Activated naive CD4-positive, alpha-beta T cell treated with anti-CD3 and anti-CD28 coated beads, Interleukin-2, amount 10 ng/mL, durations not matched to agents 7 days and 5 days (primary cell): ENCODE results near the gene WSCD1.

Experiments used
- CTCF ChIA-PET: fragments of 350-600 bp; sonication (Branson Sonifier 250); formaldehyde crosslinking; loops from one replicate; lab custom pipeline; 2021; ENCODE audit warnings: antibody characterized with exemption; lab: Charles Lee
- DNase-seq: peaks from one replicate; pipeline ENCODE4 v3.0.0-alpha.2; 2020
- H3K27ac Mint-ChIP-seq: one replicate; pipeline ENCODE4 v1.8.0; 2021; ENCODE audit warnings: mild to moderate bottlenecking, moderate library complexity, mixed read lengths
- H3K27me3 Mint-ChIP-seq: one replicate; pipeline ENCODE4 v1.8.0; 2021; ENCODE audit warnings: mild to moderate bottlenecking, mixed read lengths
- H3K36me3 Mint-ChIP-seq: one replicate; pipeline ENCODE4 v1.8.0; 2021; ENCODE audit warnings: mixed read lengths
- H3K4me1 Mint-ChIP-seq: one replicate; pipeline ENCODE4 v1.8.0; 2021; ENCODE audit warnings: mixed read lengths
- H3K4me3 Mint-ChIP-seq: one replicate; pipeline ENCODE4 v1.8.0; 2021; ENCODE audit warnings: mild to moderate bottlenecking, moderate library complexity, mixed read lengths
- H3K9me3 Mint-ChIP-seq: one replicate; pipeline ENCODE4 v1.8.0; 2021; ENCODE audit warnings: mixed read lengths

WSCD1 gene

DNA sequence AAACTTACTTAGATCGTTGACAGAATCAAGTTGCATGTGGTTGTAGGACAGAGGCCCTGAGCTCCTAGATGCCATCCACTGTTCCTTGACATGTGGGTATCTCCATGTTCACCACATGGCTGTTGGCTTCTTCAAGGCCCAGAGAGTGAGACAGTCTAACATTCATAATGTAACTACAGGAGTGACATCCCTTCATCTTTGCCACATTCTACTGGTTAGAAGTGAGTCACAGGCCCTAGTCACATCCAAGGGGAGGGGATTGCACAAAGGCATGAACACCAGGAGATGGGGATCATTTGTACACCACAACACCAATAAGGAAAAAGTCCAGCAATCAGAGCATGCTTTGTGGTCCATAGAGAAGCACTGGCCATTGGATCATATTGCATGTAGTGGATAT lies 56.6 kb downstream of the WSCD1 start:
- Mint-ChIP-seq H3K4me3 (no peak overlapping the region), H3K27me3 (peaks cover 2% of the 10 kb centered on the region), H3K9me3 (peaks cover 12% of the 10 kb centered on the region), H3K36me3 (no peaks in the 10 kb centered on the region), H3K4me1 (no peaks in the 10 kb centered on the region), H3K27ac (no peak overlapping the region)
- CTCF ChIA-PET: no interaction called here
- no peak for DNase-seq

DNA sequence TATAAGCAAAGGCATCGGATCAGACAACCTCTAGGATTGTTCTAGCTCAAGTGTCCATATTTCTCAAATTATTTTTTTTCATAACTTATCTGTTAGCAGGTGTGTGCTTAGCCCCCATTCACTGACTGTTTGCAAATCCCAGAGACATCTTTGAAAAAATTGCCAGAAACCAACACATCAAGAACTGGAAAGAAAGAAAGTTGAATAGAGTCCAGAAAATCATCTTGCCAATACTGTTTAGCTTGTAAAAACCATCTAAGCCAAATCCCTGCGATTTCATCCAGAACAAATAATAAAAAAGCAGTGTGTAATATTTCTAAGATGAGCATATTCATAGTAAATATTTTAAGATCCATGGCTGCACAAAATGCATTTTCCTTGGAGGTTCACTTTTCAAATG lies 64.5 kb downstream of the WSCD1 start:
- no peak for DNase-seq
- H3K36me3 Mint-ChIP-seq: no peaks in the 10 kb centered on the region
- H3K4me1 Mint-ChIP-seq: no peaks in the 10 kb centered on the region
- no peak overlapping the region for H3K27ac Mint-ChIP-seq
- peaks cover 10% of the 10 kb centered on the region for H3K27me3 Mint-ChIP-seq
- CTCF ChIA-PET: no interaction called here
- no peaks in the 10 kb centered on the region for H3K9me3 Mint-ChIP-seq
- no peak overlapping the region for H3K4me3 Mint-ChIP-seq

DNA sequence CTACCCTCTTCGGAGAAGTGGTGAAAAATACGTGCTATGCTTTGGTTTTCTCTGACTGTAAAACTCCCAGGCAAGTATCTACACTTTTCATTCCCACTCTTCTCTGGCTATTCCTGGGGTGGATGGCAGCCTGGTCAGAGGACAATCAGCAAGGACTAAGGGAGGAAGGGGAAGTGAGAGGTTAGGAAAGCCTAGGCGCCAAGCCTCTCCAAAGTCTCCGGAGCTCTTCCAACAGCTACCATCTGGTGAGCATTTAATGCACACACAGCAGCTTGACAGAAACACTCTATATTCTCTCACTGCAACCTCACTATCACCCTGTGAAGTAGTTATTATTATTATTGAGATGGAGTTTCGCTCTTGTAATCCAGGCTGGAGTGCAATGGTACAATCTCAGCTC lies 65.1 kb downstream of the WSCD1 start:
- Mint-ChIP-seq H3K27ac (no peak overlapping the region), H3K27me3 (peaks cover 10% of the 10 kb centered on the region), H3K36me3 (no peaks in the 10 kb centered on the region), H3K4me1 (no peaks in the 10 kb centered on the region), H3K4me3 (no peak overlapping the region), H3K9me3 (no peaks in the 10 kb centered on the region)
- CTCF ChIA-PET: no interaction called here
- DNase-seq: no peak

DNA sequence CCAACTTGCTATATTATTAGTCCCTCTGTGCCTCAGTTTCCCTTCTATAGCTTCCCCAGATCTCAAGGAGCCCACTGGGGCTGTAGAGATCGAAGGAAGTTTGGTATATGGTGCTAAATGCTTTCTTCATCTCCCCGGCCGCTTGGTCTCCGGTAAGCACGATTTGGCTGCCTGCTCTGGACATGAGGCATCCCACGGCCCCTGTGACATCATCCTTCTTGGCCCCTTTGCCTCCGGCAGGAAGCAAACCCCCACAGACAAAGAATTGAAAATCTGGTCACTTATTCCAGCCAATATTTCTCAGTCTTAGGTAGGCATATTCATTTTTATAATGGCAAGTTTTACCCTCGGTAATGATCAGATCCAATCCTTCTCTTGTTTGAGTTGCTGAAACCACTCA lies 65.8 kb downstream of the WSCD1 start:
- DNase-seq: no peak
- Mint-ChIP-seq H3K9me3 (no peaks in the 10 kb centered on the region), H3K36me3 (no peaks in the 10 kb centered on the region), H3K27ac (no peak overlapping the region), H3K27me3 (peaks cover 10% of the 10 kb centered on the region), H3K4me3 (no peak overlapping the region), H3K4me1 (no peaks in the 10 kb centered on the region)
- CTCF ChIA-PET: no interaction called here

DNA sequence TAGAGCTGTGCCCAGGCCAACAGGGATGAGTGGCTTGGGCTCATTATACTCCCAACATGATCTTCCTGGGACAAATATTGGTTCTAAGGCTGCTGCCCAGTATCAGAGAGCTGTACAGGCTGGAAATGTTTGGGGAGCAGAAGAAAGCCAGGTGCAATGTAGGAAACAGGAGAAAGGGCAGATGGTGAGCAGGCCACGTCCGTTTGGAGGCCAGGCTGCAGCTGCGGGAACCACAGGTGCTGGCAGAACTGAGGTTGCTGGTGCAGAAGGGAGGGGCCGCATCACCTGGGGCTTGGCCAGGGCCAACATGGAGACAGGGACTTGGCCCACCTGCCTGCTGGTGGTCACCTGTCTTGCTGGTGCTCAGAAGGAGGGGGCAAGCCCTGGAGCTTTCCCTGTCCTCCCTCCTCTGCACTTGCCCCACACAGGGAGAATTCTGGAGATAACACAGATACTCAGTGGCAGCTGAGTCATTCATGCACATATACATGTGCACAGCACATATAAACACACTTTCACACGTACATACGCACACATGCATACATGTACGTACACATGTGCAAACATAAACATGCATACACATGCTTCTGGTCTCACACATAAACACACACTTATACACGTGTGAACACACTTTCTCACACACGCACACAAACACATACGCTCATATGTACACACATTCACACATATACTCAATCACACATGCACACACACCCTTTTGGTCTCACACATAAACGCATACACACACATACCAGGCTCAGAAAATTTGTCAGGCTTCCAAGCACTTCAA lies 67.7 kb downstream of the WSCD1 start:
- no peak overlapping the region for H3K4me3 Mint-ChIP-seq
- no peaks in the 10 kb centered on the region for H3K9me3 Mint-ChIP-seq
- no peaks in the 10 kb centered on the region for H3K36me3 Mint-ChIP-seq
- H3K27me3 Mint-ChIP-seq: peaks cover 4% of the 10 kb centered on the region
- CTCF ChIA-PET: no interaction called here
- no peak overlapping the region for H3K27ac Mint-ChIP-seq
- DNase-seq: no peak
- no peaks in the 10 kb centered on the region for H3K4me1 Mint-ChIP-seq

DNA sequence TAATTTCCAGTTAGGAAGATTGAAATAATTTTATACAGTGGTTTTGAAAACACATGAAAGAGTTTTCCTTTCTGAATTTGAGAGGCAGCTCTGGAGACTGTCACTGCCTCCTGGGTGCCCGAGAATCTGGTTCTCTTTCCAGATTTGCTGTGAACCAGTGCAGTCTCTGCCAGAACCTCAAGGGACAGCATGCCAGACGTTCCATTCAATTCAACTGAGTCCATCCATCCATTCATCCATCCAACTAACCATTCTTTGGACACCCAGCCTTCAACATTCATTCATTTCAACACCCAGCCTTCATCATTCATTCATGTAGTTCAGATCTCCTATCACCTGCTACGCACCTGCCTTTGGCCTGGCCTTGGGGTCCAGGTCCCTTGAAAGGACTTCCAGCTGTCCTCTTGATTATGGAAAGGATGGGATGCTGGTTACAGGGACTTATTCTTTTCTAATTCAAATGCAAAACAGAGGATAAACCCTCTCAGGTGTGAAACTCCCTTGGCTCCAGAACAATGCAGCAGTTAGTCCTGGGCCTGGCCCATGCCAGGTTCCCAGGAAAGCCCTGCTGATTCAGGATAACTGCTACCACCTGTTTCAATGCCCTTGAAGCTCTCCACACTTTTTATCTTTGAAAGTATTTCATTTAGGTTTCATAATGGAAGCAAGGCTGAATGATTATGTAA lies 68.7 kb downstream of the WSCD1 start:
- Mint-ChIP-seq H3K27me3 (peaks cover 4% of the 10 kb centered on the region), H3K4me3 (no peak overlapping the region), H3K4me1 (no peaks in the 10 kb centered on the region), H3K27ac (no peak overlapping the region), H3K36me3 (no peaks in the 10 kb centered on the region), H3K9me3 (no peaks in the 10 kb centered on the region)
- DNase-seq: no peak
- CTCF ChIA-PET: no interaction called here

DNA sequence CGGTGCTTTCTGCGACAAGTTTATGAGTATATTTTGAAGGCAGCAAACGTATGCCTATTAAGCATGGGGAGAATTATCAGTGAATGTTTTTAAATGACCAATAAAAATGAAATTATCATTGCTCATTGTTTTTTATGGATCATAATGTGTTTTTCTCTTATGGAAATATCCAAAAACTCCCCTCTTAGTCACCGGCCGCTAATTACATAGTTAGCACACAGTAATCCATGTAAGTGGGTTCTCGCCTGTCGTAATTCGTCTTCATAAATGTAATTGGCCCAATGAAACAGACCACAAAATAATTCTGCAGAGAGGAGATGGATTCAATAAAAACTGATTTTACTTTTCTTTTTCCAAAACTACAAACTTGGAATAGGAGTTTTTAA lies 69.3 kb downstream of the WSCD1 start:
- DNase-seq: no peak
- CTCF ChIA-PET: no interaction called here
- H3K36me3 Mint-ChIP-seq: no peaks in the 10 kb centered on the region

DNA sequence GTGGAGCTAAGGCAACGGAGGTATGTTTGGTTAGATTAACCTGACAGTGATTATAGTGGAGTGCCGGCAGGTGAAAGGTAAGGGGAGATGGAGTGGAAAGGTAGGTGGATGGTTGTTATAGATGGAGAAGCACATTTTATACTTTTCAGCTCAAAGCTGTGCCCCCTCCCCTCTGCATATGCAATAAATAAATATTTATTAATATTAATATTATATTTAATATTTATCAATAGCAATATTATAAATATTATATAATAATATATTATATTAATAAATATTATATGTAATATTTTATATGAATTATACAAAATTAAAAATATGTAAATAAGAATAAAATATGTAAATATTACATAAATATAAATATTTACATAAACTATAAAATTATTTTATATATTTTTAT lies 70.0 kb downstream of the WSCD1 start:
- H3K4me1 Mint-ChIP-seq: no peaks in the 10 kb centered on the region
- no peaks in the 10 kb centered on the region for H3K9me3 Mint-ChIP-seq
- CTCF ChIA-PET: no interaction called here
- H3K36me3 Mint-ChIP-seq: no peaks in the 10 kb centered on the region
- no peak overlapping the region for H3K4me3 Mint-ChIP-seq
- no peak overlapping the region for H3K27ac Mint-ChIP-seq
- no peak for DNase-seq
- peaks cover 4% of the 10 kb centered on the region for H3K27me3 Mint-ChIP-seq

More for the DNA sequence above, 69.3 kb downstream of the WSCD1 start:
- no peaks in the 10 kb centered on the region for H3K4me1 Mint-ChIP-seq
- no peak overlapping the region for H3K4me3 Mint-ChIP-seq
- no peak overlapping the region for H3K27ac Mint-ChIP-seq
- H3K9me3 Mint-ChIP-seq: no peaks in the 10 kb centered on the region
- peaks cover 4% of the 10 kb centered on the region for H3K27me3 Mint-ChIP-seq

DNA sequence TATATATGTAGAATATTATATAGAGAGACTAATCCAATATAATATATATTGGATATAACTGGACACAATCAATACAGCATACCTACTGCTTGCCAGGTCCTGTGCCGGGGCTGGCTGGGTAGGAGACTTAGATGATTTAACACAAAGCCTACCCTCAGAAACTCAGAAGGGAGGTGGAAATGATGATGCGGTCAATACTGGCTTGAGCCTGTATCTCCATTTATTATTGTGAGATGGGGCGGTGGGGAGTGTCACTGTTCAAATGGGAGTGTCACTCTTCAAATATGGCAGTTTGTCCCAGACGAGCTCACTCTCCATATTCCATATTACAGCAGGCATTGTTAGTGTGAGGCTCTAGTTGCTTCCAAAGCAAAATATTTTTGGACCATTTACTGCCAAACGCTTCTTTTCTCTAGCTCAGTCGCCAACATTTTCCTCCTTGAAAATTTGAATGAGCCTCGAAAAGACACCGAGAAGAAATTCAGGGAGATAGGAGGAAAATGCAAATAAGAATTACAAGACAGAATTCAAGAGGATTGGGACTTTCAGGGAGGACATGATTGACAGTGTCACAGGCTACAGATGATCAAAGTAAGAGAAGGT lies 70.7 kb downstream of the WSCD1 start:
- CTCF ChIA-PET: no interaction called here

DNA sequence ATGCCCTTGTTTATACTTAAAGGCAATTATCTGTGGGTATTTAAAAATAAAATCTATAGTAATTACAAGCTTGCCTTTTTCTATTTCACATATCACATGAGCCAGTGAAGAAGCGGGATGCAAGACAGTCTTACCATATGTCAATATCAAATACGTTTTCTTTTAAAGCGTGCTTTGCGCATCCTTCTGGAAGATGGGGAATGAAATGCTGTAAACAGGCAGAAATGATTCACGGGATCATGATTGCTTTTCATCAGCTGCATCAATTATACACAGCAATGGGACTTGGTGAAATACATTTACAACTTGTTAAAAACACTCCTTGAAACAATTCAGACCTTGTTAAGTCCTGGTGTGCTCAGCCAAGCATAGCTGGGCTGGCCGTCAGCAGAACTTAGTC lies 72.5 kb downstream of the WSCD1 start:
- Mint-ChIP-seq H3K36me3 (no peaks in the 10 kb centered on the region), H3K4me1 (no peaks in the 10 kb centered on the region), H3K27ac (no peak overlapping the region), H3K27me3 (peaks cover 4% of the 10 kb centered on the region), H3K4me3 (no peak overlapping the region), H3K9me3 (no peaks in the 10 kb centered on the region)
- DNase-seq: no peak
- CTCF ChIA-PET: no interaction called here

More for the DNA sequence above, 70.7 kb downstream of the WSCD1 start:
- Mint-ChIP-seq H3K9me3 (no peaks in the 10 kb centered on the region), H3K27ac (no peak overlapping the region), H3K4me3 (no peak overlapping the region), H3K27me3 (peaks cover 4% of the 10 kb centered on the region), H3K4me1 (no peaks in the 10 kb centered on the region), H3K36me3 (no peaks in the 10 kb centered on the region)
- DNase-seq: no peak

DNA sequence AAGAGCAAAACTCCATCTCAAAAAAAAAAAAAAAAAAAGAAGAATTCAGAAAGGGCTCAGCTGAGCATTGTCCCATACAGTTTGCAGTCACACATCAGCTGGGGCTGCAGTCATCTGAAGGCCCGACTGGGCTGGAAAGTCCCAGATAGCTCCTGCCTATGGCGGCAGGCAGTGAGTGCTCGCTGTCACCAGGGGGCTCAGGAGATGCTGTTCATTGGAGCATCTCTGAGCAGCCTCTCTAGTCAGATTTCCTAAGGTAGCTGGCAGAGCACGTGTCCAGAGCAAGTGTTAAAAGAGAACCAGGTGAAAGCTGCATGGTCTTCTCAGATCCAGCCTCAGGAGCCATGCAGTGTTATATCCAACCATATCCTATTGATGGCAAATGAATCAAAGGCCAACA lies 75.8 kb downstream of the WSCD1 start:
- Mint-ChIP-seq H3K4me1 (no peaks in the 10 kb centered on the region), H3K27ac (no peak overlapping the region), H3K36me3 (no peaks in the 10 kb centered on the region), H3K4me3 (no peak overlapping the region), H3K27me3 (no peaks in the 10 kb centered on the region), H3K9me3 (no peaks in the 10 kb centered on the region)
- DNase-seq: no peak
- CTCF ChIA-PET: no interaction called here

DNA sequence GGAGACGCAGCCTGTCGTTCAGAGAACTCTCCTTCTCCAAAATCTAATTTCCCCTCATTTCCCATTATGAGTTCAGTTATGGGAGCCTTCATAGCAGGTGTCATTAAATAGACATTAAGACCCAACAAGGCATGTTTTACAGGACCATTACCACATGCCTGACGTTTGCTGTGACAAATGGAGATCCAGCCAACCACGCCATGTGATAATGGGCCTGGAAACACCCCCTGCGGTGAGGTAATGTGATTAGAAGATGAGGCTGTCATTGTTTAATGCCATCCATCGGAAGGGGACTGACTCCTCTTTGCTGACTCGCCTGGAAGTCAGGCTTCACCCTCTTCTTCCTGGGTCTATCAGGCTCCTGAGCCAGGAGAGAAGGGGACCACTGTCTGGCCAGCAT lies 76.9 kb downstream of the WSCD1 start:
- Mint-ChIP-seq H3K27ac (no peak overlapping the region), H3K27me3 (peaks cover 4% of the 10 kb centered on the region), H3K36me3 (no peaks in the 10 kb centered on the region), H3K4me3 (no peak overlapping the region), H3K9me3 (no peaks in the 10 kb centered on the region), H3K4me1 (no peaks in the 10 kb centered on the region)
- no peak for DNase-seq
- CTCF ChIA-PET: no interaction called here

DNA sequence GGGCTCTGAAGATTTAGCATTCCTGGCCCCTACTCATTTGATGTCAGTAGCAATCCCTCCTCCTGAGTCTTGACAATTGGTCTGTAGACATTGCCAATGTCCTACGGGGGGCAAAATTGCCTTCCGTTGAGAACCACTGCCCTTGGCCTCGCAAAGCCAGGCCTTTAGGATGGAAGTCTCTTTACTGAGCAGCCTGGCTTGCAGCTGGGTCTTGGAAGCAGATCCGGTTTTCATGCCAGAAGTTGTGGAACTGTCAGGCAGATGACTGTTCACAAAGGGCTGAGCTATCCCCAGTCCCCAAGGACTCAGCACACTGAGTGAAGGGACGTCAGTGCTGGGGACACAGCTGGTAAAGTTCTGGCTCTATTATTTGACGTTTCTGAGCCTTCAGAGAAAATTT lies 83.2 kb downstream of the WSCD1 start:
- Mint-ChIP-seq H3K27ac (no peak overlapping the region), H3K4me3 (no peak overlapping the region), H3K36me3 (no peaks in the 10 kb centered on the region), H3K27me3 (peaks cover 4% of the 10 kb centered on the region), H3K9me3 (no peaks in the 10 kb centered on the region), H3K4me1 (no peaks in the 10 kb centered on the region)
- no peak for DNase-seq
- CTCF ChIA-PET: no interaction called here

DNA sequence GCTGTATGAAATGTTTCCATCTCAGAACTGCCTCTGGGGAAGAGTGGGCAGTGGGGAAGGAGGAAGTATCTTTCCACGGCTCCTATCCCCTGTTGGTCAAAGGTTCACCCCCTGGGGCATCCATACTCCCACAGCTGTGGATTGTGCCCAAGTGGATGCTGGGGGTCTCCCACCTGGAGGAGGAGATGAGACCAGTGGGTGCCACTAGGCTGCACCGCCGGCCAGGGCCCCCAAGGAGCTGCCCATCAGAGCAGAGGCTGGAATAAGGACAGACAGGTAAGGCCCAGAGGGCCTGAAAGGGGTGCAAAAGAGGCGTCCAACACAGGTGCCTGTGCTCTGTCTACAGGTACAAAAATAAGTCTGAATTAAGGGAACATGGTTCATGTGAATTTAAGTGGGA lies 87.5 kb downstream of the WSCD1 start:
- H3K27me3 Mint-ChIP-seq: no peaks in the 10 kb centered on the region
- no peaks in the 10 kb centered on the region for H3K9me3 Mint-ChIP-seq
- H3K36me3 Mint-ChIP-seq: no peaks in the 10 kb centered on the region
- H3K4me3 Mint-ChIP-seq: no peak overlapping the region
- DNase-seq: no peak
- no peaks in the 10 kb centered on the region for H3K4me1 Mint-ChIP-seq
- CTCF ChIA-PET: no interaction called here
- no peak overlapping the region for H3K27ac Mint-ChIP-seq
